GM19438 (cell line): ENCODE measurements around the gene ALLC.

ENCODE experiments used
- ATAC-seq: cut with Tn5 transposase; IDR thresholded peaks from one replicate; pipeline ENCODE4 v1.9.1; 2021; ENCODE audit warnings: low read depth; ENCODE audit not compliant: unreplicated experiment

Gene ALLC

GRCh38 chr2:3742743-3743508 lies 84.9 kb downstream of the ALLC start:
- ATAC-seq, result no peak

- ATAC-seq, result no peak
Measured at GRCh38 chr2:3743951-3744555, 86.1 kb downstream of the ALLC start.

GRCh38 chr2:3745920-3746319 lies 87.9 kb downstream of the ALLC start:
- ATAC-seq, result no peak

GRCh38 chr2:3747032-3747654 lies 89.1 kb downstream of the ALLC start:
- no peak for ATAC-seq

- ATAC-seq, result no peak
Measured at GRCh38 chr2:3747826-3748225, 89.8 kb downstream of the ALLC start.

- ATAC-seq, result no peak
Measured at GRCh38 chr2:3749201-3749600, 91.2 kb downstream of the ALLC start.

- ATAC-seq, result no peak
Measured at GRCh38 chr2:3751251-3751650, 93.3 kb downstream of the ALLC start.

GRCh38 chr2:3751806-3752205 lies 93.8 kb downstream of the ALLC start:
- no peak for ATAC-seq
